A549 (cell line): ENCODE data around the gene ZNF407.

Experiments used
- CEBPB ChIP-seq, 2 experiments: fragments of >200 bp in 1 of 2; sonication (Bioruptor Twin) in 1 of 2; formaldehyde crosslinking in 1 of 2; IDR thresholded peaks; 2 replicates each; pipeline ENCODE4 v1.6.1; 2012 to 2016
- CTCF ChIP-seq: fragments of >200 bp; sonication (Bioruptor Twin); formaldehyde crosslinking; IDR thresholded peaks from 3 replicates; pipeline ENCODE4 v1.5.1; 2016
- HMGXB4 ChIP-seq: fragments of 250-450 bp; sonication (Bioruptor Pico); IDR thresholded peaks from 2 replicates; pipeline ENCODE4 v1.5.0; 2021; ENCODE audit warnings: mild to moderate bottlenecking, moderate library complexity, borderline replicate concordance
- MAX ChIP-seq: IDR thresholded peaks from 2 replicates; pipeline ENCODE4 v1.6.1; 2012
- POLR2A ChIP-seq: IDR thresholded peaks from 2 replicates; pipeline ENCODE4 v1.6.1; 2012; ENCODE audit warnings: mild to moderate bottlenecking, low read length
- RARB ChIP-seq: fragments of 250-450 bp; sonication (Bioruptor Pico); IDR thresholded peaks from 2 replicates; pipeline ENCODE4 v1.8.0; 2021; ENCODE audit warnings: mild to moderate bottlenecking, moderate library complexity
- REST ChIP-seq: fragments of 200-600 bp; sonication (generic); IDR thresholded peaks from 2 replicates; pipeline ENCODE4 v1.6.1; 2016; ENCODE audit warnings: antibody characterized with exemption, mild to moderate bottlenecking, moderate library complexity
- RNF2 ChIP-seq: fragments of 200-600 bp; sonication (generic); IDR thresholded peaks from 2 replicates; pipeline ENCODE4 v1.6.1; 2016; ENCODE audit warnings: low read depth, mild to moderate bottlenecking, antibody characterized with exemption, moderate library complexity, borderline replicate concordance
- USF2 ChIP-seq: fragments of 450-650 bp; IDR thresholded peaks from 2 replicates; pipeline ENCODE4 v1.6.1; 2014; ENCODE audit warnings: antibody characterized with exemption

- TF ChIP-seq CTCF, result no peak
- no peak for TF ChIP-seq RNF2
- no peak for TF ChIP-seq CEBPB (IDR thresholded peaks at IDR 0.05)
- no peak for TF ChIP-seq MAX
- no peak for TF ChIP-seq POLR2A
- no peak for TF ChIP-seq REST
- no peak for TF ChIP-seq HMGXB4 (CRISPR knock-in tag)
- TF ChIP-seq USF2, result no peak
- TF ChIP-seq RARB, result no peak
These were observed 243.6 kb downstream of the ZNF407 start for GRCh38 chr18:74841248-74841647.
